GM19043 (cell line): ENCODE measurements around the gene IKZF3.
"Not testable (repeated sequence)": the region's sequence is repeated elsewhere in the genome, so short reads cannot be mapped to it uniquely, and the experiment has no call there.

Experiments used
- ATAC-seq: cut with Tn5 transposase; IDR thresholded peaks from one replicate; pipeline ENCODE4 v1.9.1; 2021; ENCODE audit warnings: low read depth; ENCODE audit not compliant: unreplicated experiment

Gene IKZF3

GRCh38 chr17:39782481-39782880 lies 81.6 kb downstream of the IKZF3 start:
- ATAC-seq: no peak

GRCh38 chr17:39781861-39782213 lies 82.3 kb downstream of the IKZF3 start:
- ATAC-seq: no peak

GRCh38 chr17:39781031-39781860 lies 82.9 kb downstream of the IKZF3 start:
- ATAC-seq: no peak

GRCh38 chr17:39777534-39778365 lies 86.4 kb downstream of the IKZF3 start:
- no peak for ATAC-seq

- no peak for ATAC-seq
Measured at GRCh38 chr17:39776252-39776651, 87.9 kb downstream of the IKZF3 start.

DNA sequence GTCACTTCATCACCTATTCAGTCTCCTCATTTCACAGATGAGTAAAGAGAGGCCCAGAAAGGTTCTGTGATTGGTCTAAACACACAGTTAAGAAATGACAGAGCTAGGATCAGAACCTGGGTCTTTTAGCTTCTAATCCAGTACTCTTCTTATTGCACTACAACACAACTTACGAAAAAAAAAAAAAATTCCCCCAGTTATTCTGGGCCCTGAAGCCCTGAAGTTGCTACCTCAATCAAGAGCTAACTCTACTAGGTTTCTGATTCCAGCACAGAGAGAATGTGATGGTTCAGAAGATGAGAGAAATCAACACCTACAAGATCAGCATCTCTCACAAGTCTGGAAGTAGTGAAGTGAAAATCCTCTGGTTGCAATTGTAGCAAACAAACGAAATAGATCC lies 89.1 kb downstream of the IKZF3 start:
- no peak for ATAC-seq

DNA sequence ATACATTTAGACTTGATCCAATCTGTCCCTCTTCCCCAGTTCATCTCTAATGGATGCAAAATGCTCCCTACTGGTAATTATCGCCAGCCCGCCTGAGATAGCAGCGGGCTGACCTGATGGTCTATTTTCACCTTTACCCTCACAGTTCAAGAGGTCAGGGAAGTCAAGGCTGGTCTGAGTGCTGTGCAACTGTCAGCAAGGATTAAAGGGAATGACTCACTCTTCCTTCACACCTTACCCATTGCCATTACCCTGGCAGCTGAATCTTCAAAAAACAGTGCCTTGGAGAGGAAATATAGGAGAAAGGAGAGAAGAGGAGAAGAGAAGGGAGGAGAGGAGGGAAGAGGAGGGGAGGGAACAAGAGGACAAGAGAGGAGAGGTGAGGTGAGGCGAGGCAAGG lies 90.1 kb downstream of the IKZF3 start:
- no peak for ATAC-seq

DNA sequence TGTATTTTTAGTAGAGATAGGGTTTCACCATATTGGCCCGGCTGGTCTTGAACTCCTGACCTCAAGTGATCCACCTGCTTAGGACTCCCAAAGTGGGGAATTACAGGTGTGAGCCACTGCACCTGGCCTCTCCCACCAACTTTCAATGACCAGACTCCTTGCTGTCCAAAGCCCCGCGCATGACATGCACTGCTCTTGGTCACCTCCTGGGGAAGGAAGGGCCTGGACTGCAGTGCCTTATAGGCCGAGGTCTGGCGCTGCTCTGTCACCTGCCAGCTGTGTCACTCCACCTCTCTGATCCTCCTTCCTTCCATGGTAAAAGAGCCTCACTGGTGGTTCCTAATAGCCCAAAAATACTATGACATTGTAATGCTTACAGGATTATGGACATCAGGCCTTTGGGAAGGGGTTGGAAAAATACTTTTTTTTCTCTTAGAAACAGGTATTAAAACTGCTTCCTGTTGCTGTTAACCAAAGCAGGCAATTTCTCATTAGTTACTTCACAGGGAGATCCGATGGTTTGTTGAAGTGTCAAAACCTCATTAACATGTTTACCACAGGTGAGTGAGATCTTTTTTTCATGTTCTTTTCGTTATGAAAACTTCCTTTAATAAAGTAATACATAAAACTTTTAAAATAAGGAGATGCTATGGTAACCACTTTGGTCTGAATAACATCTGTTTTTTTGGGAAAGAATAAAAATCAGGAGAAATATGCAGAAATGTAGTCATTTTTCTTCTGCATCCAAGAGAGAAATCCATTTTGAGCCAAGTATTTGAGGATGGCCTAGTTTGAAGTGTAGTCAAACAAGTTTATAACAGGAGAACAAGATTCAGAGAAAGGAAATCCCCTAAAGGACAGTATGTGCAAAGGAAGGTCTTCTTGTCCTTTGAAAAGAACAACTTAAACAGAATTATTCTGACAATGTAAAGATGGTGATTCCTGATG lies 90.9 kb downstream of the IKZF3 start:
- ATAC-seq: no peak

GRCh38 chr17:39772415-39772814 lies 91.7 kb downstream of the IKZF3 start:
- ATAC-seq: no peak

- peak; percentile 59 for ATAC-seq
Measured at GRCh38 chr17:39769974-39770587, 94.0 kb downstream of the IKZF3 start.

DNA sequence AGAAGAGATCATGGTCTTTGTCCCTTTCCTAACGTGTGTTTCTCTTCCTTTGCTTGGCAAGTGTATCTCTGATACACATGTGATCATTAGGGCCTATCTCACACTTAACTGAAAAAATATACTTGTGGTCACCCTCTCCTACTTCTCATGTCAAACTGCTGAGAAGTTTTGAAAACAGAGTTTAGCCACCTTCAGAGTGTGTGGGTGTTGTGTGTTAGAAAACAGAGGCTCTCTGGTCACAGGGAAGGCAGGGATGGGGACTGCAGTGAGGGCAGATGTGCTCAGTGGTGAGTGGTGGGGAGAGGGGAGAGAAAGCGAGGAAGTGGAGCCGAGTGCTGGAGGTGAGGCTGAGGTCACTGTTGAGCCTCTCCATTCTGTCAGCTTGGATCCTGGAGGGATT lies 97.0 kb downstream of the IKZF3 start:
- no peak for ATAC-seq

GRCh38 chr17:39765766-39766165 lies 98.3 kb downstream of the IKZF3 start:
- ATAC-seq: no peak

DNA sequence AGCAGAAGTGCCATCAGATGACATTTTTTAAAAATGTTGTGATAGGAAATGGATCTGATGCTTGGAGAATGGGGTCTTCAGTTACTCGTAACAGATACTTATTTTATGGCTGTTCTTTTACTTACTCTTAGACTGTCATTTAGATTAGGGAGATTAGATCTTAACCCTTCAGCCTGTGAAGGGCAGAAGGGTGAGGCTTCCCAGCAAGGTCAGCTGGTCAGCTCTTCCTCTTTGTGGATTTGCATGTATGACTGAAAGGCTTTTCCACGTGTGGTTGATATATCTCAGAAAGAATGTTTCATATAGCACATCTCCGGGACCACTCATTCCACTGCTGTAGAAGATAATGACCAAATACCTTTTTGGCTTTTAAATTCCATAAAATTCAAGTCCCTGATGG lies 98.9 kb downstream of the IKZF3 start:
- no peak for ATAC-seq

DNA sequence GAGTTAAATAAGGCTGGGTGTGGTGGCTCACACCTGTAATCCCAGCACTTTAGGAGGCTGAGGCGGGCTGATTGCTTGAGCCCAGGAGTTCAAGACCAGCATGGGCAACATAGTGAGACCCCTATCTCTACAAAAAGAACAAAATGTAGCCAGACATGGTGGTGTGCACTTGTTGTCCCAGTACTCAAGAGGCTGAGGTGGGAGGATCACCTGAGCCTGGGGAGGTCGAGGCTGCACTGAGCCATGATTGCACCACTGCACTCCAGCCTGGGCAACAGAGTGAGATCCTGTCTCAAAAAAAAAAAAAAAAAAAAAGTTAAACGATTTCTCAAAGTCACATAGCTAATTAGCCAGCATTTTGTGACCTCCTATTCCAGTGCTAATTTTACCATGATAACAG lies 99.9 kb downstream of the IKZF3 start:
- not testable (repeated sequence) for ATAC-seq

GRCh38 chr17:39763051-39763820 lies 100.9 kb downstream of the IKZF3 start:
- no peak for ATAC-seq

GRCh38 chr17:39761861-39762496 lies 102.1 kb downstream of the IKZF3 start:
- ATAC-seq: no peak

DNA sequence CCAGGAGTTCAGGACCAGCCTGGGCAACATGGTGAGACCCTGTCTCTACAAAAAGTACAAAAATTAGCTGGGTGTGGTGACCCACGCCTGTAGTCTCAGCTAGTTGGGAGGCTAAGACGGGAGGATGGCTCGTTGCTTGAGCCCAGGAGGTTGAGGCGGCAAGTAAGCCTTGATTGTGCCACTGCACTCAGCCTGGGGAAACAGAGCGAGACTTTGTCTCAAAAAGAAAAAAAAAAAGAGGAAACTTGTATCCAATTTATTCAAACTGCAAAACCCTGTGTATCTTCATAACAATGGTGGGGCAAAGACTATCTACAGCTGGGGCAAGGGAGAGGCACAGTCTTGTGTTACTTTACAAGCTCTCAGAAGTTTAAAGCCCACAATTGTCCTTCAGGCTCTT lies 104.9 kb downstream of the IKZF3 start:
- no peak for ATAC-seq

- ATAC-seq: no peak
Measured at GRCh38 chr17:39757931-39758873, 105.9 kb downstream of the IKZF3 start.
